SU-DHL-6 (cell line): Measurements from ENCODE around the gene STOML3.

ENCODE experiments used
- H2AFZ ChIP-seq: fragments of 200-600 bp; sonication (generic); 2 replicates; pipeline ENCODE4 v1.6.1; 2014; ENCODE audit warnings: low read depth, mild to moderate bottlenecking, moderate library complexity, mixed read lengths, antibody characterized with exemption, low read length; ENCODE audit not compliant: severe bottlenecking
- H3F3A ChIP-seq: fragments of 200-600 bp; shearing (Covaris generic); 2 replicates; pipeline ENCODE4 v1.6.0; 2016; ENCODE audit warnings: antibody characterized with exemption, mild to moderate bottlenecking; ENCODE audit not compliant: insufficient read depth
- H3K27ac ChIP-seq: fragments of 200-600 bp; sonication (generic); 2 replicates; pipeline ENCODE4 v1.5.1; 2016; ENCODE audit warnings: low read depth, mild to moderate bottlenecking, low read length, moderate library complexity, mixed read lengths
- H3K27me3 ChIP-seq: fragments of 200-600 bp; sonication (generic), shearing (Covaris generic); 2 replicates; pipeline ENCODE4 v1.6.0; 2014; ENCODE audit warnings: mild to moderate bottlenecking, low read length
- H3K36me3 ChIP-seq: fragments of 200-600 bp; sonication (generic); 2 replicates; pipeline ENCODE4 v1.6.1; 2014; ENCODE audit warnings: mild to moderate bottlenecking, low read length, mixed read lengths
- H3K4me2 ChIP-seq: fragments of 300-600, 200-600 bp; shearing (Covaris generic), sonication (generic); 2 replicates; pipeline ENCODE4 v1.6.0; 2014; ENCODE audit warnings: low read length, low read depth, mild to moderate bottlenecking; ENCODE audit not compliant: poor library complexity, severe bottlenecking
- H3K4me3 ChIP-seq: fragments of 200-600 bp; sonication (generic); 2 replicates; pipeline ENCODE4 v1.5.1; 2014; ENCODE audit warnings: antibody characterized with exemption, low read length, mild to moderate bottlenecking, mixed read lengths; ENCODE audit not compliant: insufficient read depth, poor library complexity, severe bottlenecking
- H3K79me2 ChIP-seq: fragments of 200-600 bp; sonication (generic); 2 replicates; pipeline ENCODE4 v1.6.1; 2014; ENCODE audit warnings: mild to moderate bottlenecking, low read length, moderate library complexity; ENCODE audit not compliant: insufficient read depth
- H3K9ac ChIP-seq: fragments of 200-600 bp; sonication (generic); 2 replicates; pipeline ENCODE4 v1.7.0; 2014; ENCODE audit warnings: mild to moderate bottlenecking, low read length
- H3K9me2 ChIP-seq: fragments of 200-600 bp; sonication (generic); replicated peaks from 2 replicates; pipeline ENCODE4 v1.6.1; 2014; ENCODE audit warnings: low read length; ENCODE audit not compliant: insufficient read depth
- H3K9me3 ChIP-seq: fragments of 200-600 bp; sonication (generic); 2 replicates; pipeline ENCODE4 v1.6.1; 2014; ENCODE audit warnings: low read length, mixed read lengths; ENCODE audit not compliant: insufficient read depth
- H4K20me1 ChIP-seq: fragments of 200-600 bp; sonication (generic); 2 replicates; pipeline ENCODE4 v1.6.1; 2014; ENCODE audit warnings: low read depth, mild to moderate bottlenecking, antibody characterized with exemption, low read length, moderate library complexity, mixed read lengths
- CTCF ChIP-seq: fragments of 200-600 bp; sonication (generic); IDR thresholded peaks from one replicate; pipeline ENCODE4 v1.5.1; 2017; ENCODE audit warnings: antibody characterized with exemption, mild to moderate bottlenecking, low read length, moderate library complexity; ENCODE audit not compliant: insufficient read depth, poor library complexity, severe bottlenecking
- EZH2phosphoT487 ChIP-seq: fragments of 200-600 bp; sonication (generic), shearing (Covaris generic); conservative IDR thresholded peaks from 2 replicates; pipeline ENCODE4 v1.6.1; 2018; ENCODE audit warnings: mild to moderate bottlenecking, antibody characterized with exemption, low read length, moderate library complexity, mixed read lengths

STOML3 gene

DNA sequence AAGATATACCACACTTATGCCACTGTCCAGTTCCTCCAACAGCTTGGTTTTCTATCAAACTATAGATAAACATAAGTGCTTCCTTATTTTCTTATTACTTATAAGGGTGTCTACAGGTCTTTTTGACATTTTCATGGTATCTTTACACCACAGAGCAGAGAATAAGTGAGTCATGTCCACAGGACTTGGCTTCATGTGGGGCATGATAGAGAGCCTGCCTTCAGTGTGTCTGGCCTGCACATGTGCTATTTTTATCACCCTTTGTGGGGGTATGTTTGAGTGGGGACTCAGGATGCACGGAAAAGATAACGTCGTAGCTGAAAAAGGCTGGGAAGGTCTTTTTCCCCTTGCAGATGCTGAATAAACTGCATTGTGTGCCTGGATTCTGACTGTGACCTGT, 8.1 kb upstream of the STOML3 start:
- Histone ChIP-seq H3K9me3 (no peaks in the 10 kb centered on the region), H3K36me3 (no peaks in the 10 kb centered on the region), H3K27ac (no peak overlapping the region), H3F3A (no peaks in the 10 kb centered on the region), H2AFZ (no peak overlapping the region), H3K9me2 (no peaks in the 10 kb centered on the region), H3K79me2 (no peaks in the 10 kb centered on the region), H3K9ac (no peak overlapping the region), H3K27me3 (no peaks in the 10 kb centered on the region), H3K4me2 (no peak overlapping the region), H3K4me3 (no peak overlapping the region), H4K20me1 (no peaks in the 10 kb centered on the region)
- TF ChIP-seq EZH2phosphoT487 (no peak), CTCF (no peak)

- H3K79me2 ChIP-seq = no peaks in the 10 kb centered on the region
- no peaks in the 10 kb centered on the region for H3K9me3 ChIP-seq
- no peak overlapping the region for H2AFZ ChIP-seq
- H3F3A ChIP-seq = no peaks in the 10 kb centered on the region
- no peaks in the 10 kb centered on the region for H4K20me1 ChIP-seq
- H3K4me3 ChIP-seq = no peak overlapping the region
- H3K9me2 ChIP-seq = no peaks in the 10 kb centered on the region
- no peak overlapping the region for H3K9ac ChIP-seq
- H3K4me2 ChIP-seq = no peak overlapping the region
- no peaks in the 10 kb centered on the region for H3K36me3 ChIP-seq
- TF ChIP-seq CTCF (no peak), EZH2phosphoT487 (no peak)
- H3K27ac ChIP-seq = no peak overlapping the region
- no peaks in the 10 kb centered on the region for H3K27me3 ChIP-seq
Measured at GRCh38 chr13:38993381-38993780, 2.8 kb upstream of the STOML3 start.

- no peaks in the 10 kb centered on the region for H3K36me3 ChIP-seq
- no peaks in the 10 kb centered on the region for H3F3A ChIP-seq
- H3K27me3 ChIP-seq = no peaks in the 10 kb centered on the region
- no peak overlapping the region for H3K9ac ChIP-seq
- H3K9me3 ChIP-seq = no peaks in the 10 kb centered on the region
- H3K4me2 ChIP-seq = no peak overlapping the region
- no peaks in the 10 kb centered on the region for H3K9me2 ChIP-seq
- no peaks in the 10 kb centered on the region for H3K79me2 ChIP-seq
- no peak overlapping the region for H3K4me3 ChIP-seq
- TF ChIP-seq EZH2phosphoT487 (no peak), CTCF (no peak)
- no peak overlapping the region for H2AFZ ChIP-seq
- no peak overlapping the region for H3K27ac ChIP-seq
- no peaks in the 10 kb centered on the region for H4K20me1 ChIP-seq
Measured at GRCh38 chr13:38981096-38981495, 9.5 kb downstream of the STOML3 start.

- Histone ChIP-seq H3F3A (no peaks in the 10 kb centered on the region), H3K9ac (no peak overlapping the region), H3K9me3 (no peaks in the 10 kb centered on the region), H3K4me2 (no peak overlapping the region), H3K79me2 (no peaks in the 10 kb centered on the region), H3K4me3 (no peak overlapping the region), H3K36me3 (no peaks in the 10 kb centered on the region), H3K27ac (no peak overlapping the region), H3K27me3 (no peaks in the 10 kb centered on the region), H4K20me1 (no peaks in the 10 kb centered on the region), H3K9me2 (no peaks in the 10 kb centered on the region), H2AFZ (no peak overlapping the region)
- TF ChIP-seq EZH2phosphoT487 (no peak), CTCF (no peak)
Measured at GRCh38 chr13:38980750-38981078, 9.9 kb downstream of the STOML3 start.
